Measurements from ENCODE around the gene C9. TPM values are rescaled to one million over a fixed set of nuclear protein-coding genes. Genes with fewer than 3 reads are reported as not detected.
"Not testable (repeated sequence)": the region's sequence is repeated elsewhere in the genome, so short reads cannot be mapped to it uniquely, and the experiment has no call there.

Gene C9
- total RNA-seq, 2 donors from 2014 or later: not detected

DNA sequence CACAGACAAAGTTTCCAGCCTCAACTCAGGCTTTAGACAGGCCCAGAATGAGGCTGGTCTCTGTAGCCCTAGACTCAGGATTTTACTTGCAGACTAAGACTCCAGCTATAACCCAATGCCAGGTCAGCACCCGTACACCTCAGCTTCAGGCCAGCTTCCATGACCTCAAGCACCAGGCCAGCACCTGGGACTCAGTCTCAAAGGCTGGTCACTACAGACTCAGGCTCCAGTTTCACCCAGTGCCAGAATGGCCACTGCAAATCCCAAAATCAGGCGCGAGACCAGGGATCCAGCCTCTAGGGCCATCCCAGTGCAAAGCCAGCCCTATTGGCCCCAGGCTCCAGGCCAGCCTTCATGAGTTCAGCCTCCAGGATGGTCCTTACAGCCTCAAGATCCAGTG, 44.9 kb downstream of the C9 start:
- DNase-seq (ENCODE audit: low spot score): no peak

DNA sequence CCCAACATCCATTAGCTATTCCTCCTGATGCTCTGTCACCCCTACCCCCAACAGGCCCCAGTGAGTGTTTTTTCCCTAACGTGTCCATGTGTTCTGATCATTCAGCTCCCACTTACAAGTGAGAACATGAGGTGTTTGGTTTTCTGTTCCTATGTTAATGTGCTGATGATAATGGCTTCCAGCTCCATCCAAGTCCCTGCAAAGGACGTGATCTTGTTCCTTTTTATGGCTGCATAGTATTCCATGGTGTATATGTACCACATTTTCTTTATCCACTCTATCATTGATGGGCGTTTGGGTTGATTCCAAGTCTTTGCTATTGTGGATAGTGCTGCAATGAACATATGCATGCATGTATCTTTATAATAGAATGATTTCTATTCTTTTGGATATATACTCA, 47.8 kb downstream of the C9 start:
- H3K4me3 ChIP-seq; H3K27me3 ChIP-seq (replicated peaks; ENCODE audit: insufficient read depth); DNase-seq (ENCODE audit: low spot score); ATAC-seq (ENCODE audit: insufficient number of reproducible peaks, low FRiP score, low read depth); H3K4me1 ChIP-seq (ENCODE audit: control insufficient read depth in 1 of 2, low read depth in 2 of 2); H3K9me3 ChIP-seq; H3K27ac ChIP-seq; H3K36me3 ChIP-seq: not testable (repeated sequence)

More for the DNA sequence above, 44.9 kb downstream of the C9 start:
- H3K27me3 ChIP-seq (replicated peaks; ENCODE audit: insufficient read depth): no peaks in the 10 kb centered on the region
- H3K27ac ChIP-seq: no peak overlapping the region
- no peaks in the 10 kb centered on the region for H3K9me3 ChIP-seq
- TF ChIP-seq, protein P1, sequence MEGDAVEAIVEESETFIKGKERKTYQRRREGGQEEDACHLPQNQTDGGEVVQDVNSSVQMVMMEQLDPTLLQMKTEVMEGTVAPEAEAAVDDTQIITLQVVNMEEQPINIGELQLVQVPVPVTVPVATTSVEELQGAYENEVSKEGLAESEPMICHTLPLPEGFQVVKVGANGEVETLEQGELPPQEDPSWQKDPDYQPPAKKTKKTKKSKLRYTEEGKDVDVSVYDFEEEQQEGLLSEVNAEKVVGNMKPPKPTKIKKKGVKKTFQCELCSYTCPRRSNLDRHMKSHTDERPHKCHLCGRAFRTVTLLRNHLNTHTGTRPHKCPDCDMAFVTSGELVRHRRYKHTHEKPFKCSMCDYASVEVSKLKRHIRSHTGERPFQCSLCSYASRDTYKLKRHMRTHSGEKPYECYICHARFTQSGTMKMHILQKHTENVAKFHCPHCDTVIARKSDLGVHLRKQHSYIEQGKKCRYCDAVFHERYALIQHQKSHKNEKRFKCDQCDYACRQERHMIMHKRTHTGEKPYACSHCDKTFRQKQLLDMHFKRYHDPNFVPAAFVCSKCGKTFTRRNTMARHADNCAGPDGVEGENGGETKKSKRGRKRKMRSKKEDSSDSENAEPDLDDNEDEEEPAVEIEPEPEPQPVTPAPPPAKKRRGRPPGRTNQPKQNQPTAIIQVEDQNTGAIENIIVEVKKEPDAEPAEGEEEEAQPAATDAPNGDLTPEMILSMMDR (IDR thresholded peaks at IDR 0.05): no peak
- H3K4me3 ChIP-seq: no peak overlapping the region
- no peak for ATAC-seq (ENCODE audit: insufficient number of reproducible peaks, low FRiP score, low read depth)
- H3K36me3 ChIP-seq: no peaks in the 10 kb centered on the region
- H3K4me1 ChIP-seq (ENCODE audit: control insufficient read depth in 1 of 2, low read depth in 2 of 2): no peaks in the 10 kb centered on the region

DNA sequence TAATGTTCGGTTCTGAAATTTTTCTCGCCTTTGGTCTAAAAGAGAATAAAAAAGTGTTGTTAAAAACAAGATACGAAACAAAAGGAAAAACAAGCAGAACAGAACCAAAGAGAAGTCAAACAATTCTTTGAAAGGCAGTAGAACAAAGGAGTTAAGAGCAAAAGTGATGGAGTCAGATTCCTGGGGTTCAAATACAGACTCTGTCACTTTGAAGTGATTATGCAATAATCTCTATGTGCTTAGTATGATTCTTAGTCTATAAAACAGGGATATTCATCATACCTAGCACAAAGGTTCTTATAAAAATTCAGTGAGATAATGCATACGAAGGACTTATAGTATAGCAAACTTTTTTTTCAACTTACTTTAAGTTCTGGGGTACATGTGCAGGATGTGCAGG, 48.3 kb downstream of the C9 start:
- H3K9me3 ChIP-seq: no peaks in the 10 kb centered on the region

DNA sequence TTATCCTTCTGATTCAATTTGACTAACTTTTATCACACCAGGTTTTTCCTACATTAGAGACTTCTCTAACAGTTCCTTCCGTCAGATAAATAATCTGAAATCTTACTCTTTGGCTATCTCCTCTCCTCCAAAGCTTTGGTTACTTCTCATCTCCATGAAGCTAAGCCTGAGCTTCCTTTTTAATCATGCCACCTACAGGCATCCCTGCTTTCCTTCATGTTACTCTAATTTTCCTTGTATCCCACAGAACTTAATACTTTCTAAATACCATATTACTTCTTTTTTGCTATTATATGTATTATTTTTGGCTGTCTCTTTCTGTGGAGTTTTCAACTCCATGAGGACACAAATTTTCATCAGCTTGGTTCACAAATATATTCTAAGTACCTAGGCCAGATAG, 49.7 kb downstream of the C9 start:
- DNase-seq (ENCODE audit: low spot score): no peak
- TF ChIP-seq, protein P1 (IDR thresholded peaks at IDR 0.05): no peak
- H3K27me3 ChIP-seq (replicated peaks; ENCODE audit: insufficient read depth): no peaks in the 10 kb centered on the region
- H3K27ac ChIP-seq: no peak overlapping the region
- ATAC-seq (ENCODE audit: insufficient number of reproducible peaks, low FRiP score, low read depth): no peak
- no peaks in the 10 kb centered on the region for H3K9me3 ChIP-seq
- no peaks in the 10 kb centered on the region for H3K4me1 ChIP-seq (ENCODE audit: control insufficient read depth in 1 of 2, low read depth in 2 of 2)
- no peak overlapping the region for H3K4me3 ChIP-seq
- no peaks in the 10 kb centered on the region for H3K36me3 ChIP-seq

More for the DNA sequence above, 48.3 kb downstream of the C9 start:
- DNase-seq (ENCODE audit: low spot score) (no peak), ATAC-seq (ENCODE audit: insufficient number of reproducible peaks, low FRiP score, low read depth) (no peak)
- TF ChIP-seq, protein P1 (IDR thresholded peaks at IDR 0.05): no peak
- no peaks in the 10 kb centered on the region for H3K36me3 ChIP-seq
- H3K27me3 ChIP-seq (replicated peaks; ENCODE audit: insufficient read depth): no peaks in the 10 kb centered on the region
- H3K4me1 ChIP-seq (ENCODE audit: control insufficient read depth in 1 of 2, low read depth in 2 of 2): no peaks in the 10 kb centered on the region
- H3K4me3 ChIP-seq: no peak overlapping the region
- H3K27ac ChIP-seq: no peak overlapping the region

DNA sequence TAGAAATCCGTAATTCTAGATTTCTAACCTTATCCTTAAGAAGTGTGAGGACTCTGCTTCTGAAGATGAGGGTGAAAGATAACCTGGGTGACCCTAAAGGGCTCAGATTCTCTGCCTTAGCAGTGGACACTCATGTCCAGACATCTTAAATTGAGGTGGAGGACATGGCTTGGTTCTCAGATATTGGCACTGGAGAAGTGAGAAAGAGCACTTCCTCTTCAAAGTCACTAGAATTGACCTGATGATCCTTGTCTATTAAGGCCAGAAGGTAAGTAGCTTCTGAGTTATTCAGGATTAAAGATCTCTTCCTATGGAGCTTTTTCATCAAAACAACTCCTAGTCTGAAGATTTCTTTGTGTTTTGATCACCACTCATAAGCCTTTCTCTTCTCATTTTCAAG, 54.8 kb downstream of the C9 start:
- Histone ChIP-seq H3K27me3 (replicated peaks; ENCODE audit: insufficient read depth) (no peaks in the 10 kb centered on the region), H3K9me3 (no peaks in the 10 kb centered on the region), H3K27ac (no peak overlapping the region), H3K4me1 (ENCODE audit: control insufficient read depth in 1 of 2, low read depth in 2 of 2) (no peaks in the 10 kb centered on the region), H3K36me3 (no peaks in the 10 kb centered on the region), H3K4me3 (no peak overlapping the region)
- no peak for DNase-seq (ENCODE audit: low spot score)
- TF ChIP-seq, protein P1 (IDR thresholded peaks at IDR 0.05): no peak
- no peak for ATAC-seq (ENCODE audit: insufficient number of reproducible peaks, low FRiP score, low read depth)

DNA sequence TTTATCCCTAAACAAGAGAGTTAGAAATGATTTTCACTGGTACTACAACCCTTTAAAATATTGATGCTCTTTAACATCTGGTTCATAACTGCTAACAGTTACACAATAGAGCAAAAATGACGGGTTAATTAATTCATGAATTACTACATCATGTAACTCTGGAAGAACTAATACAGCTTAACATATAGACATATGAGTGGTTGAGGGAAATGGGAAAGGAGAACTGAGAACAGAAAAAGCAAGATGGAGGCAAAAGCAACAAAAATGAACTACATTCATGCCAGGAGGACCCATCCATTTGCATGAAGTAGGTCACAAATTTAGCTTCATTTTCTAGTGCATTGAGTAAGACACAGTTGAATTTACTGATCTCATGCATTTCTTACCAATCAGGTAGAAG, 61.8 kb downstream of the C9 start:
- Histone ChIP-seq H3K27ac (no peak overlapping the region), H3K4me1 (ENCODE audit: control insufficient read depth in 1 of 2, low read depth in 2 of 2) (no peaks in the 10 kb centered on the region), H3K27me3 (replicated peaks; ENCODE audit: insufficient read depth) (no peaks in the 10 kb centered on the region), H3K4me3 (no peak overlapping the region), H3K9me3 (peaks cover 5% of the 10 kb centered on the region), H3K36me3 (no peaks in the 10 kb centered on the region)
- ATAC-seq (ENCODE audit: insufficient number of reproducible peaks, low FRiP score, low read depth) (no peak), DNase-seq (ENCODE audit: low spot score) (no peak)
- TF ChIP-seq, protein P1 (IDR thresholded peaks at IDR 0.05): no peak
